Measurements from ENCODE around the gene MAML3.

MAML3 gene

DNA sequence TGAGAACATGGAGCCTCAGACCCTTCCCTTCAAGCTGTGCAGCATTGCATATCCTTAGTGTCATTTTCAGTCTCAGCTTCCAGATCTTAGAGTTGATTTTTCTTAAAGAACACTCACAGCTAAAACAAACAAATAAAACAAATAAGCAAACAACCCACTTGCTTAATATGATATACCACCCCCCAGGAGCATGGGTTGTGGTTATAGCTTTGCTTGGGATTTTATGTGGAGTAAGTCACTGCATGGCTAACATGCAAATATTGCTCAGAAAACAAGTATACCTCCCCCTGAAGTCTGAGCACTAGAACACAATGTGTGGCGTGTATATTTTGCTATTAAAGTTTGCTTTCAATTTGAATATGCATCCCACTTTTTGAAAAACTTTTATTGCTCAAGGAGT, 409.8 kb downstream of the MAML3 start:
- no peak for DNase-seq (ENCODE audit: low read depth)
- TF ChIP-seq, protein P1, sequence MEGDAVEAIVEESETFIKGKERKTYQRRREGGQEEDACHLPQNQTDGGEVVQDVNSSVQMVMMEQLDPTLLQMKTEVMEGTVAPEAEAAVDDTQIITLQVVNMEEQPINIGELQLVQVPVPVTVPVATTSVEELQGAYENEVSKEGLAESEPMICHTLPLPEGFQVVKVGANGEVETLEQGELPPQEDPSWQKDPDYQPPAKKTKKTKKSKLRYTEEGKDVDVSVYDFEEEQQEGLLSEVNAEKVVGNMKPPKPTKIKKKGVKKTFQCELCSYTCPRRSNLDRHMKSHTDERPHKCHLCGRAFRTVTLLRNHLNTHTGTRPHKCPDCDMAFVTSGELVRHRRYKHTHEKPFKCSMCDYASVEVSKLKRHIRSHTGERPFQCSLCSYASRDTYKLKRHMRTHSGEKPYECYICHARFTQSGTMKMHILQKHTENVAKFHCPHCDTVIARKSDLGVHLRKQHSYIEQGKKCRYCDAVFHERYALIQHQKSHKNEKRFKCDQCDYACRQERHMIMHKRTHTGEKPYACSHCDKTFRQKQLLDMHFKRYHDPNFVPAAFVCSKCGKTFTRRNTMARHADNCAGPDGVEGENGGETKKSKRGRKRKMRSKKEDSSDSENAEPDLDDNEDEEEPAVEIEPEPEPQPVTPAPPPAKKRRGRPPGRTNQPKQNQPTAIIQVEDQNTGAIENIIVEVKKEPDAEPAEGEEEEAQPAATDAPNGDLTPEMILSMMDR (IDR thresholded peaks at IDR 0.05; ENCODE audit: low read length, missing control alignments), result no peak
- H3K4me3 ChIP-seq (replicated peaks; ENCODE audit: low read depth, low read length), result no peak overlapping the region

DNA sequence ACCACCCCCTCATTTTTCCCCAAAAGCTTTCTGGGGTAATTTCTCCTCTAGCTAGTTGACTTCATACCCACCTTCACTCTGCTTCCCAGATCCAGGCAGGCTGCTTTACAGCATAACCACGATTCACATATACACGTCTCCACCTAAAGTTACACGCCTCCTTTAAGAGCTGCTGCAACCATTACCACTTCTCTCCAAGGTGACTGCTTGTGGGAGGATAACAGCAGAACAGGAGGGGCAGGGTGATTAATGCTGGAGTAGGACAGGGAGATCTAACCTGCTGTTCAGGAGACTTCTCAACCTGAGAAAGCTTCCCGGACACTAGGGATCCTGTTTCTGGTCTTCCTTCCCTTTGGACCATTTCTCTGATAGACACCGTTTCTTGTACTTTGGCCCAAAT, 411.0 kb downstream of the MAML3 start:
- TF ChIP-seq, protein P1 (IDR thresholded peaks at IDR 0.05; ENCODE audit: low read length, missing control alignments), result no peak
- no peak for DNase-seq (ENCODE audit: low read depth)
- H3K4me3 ChIP-seq (replicated peaks; ENCODE audit: low read depth, low read length), result no peak overlapping the region

DNA sequence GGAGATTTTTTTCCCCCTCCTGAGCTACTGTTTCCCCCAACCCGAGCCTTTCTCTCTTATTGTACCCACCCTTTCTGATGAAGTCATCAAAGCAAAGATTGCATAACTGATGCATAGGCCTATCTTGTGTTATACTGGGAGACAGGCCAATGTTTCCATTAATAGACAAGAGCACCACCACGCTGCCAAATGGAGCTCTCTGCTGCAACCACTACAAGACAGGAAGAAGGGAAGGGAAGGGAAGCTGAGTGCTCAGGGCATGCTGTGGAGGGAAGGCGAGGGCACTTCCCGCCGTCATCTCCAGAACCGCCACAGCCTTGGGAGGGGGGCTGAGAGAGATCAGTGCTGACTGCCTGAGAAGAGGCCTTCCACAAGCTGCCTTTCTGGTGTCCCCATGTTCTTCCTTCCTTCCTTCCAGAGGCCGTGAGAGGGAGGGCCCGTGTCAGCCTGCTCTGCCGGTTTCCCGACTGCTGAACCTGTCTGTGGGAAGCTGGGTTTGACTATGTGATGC, 413.4 kb downstream of the MAML3 start:
- TF ChIP-seq, protein P1 (IDR thresholded peaks at IDR 0.05; ENCODE audit: low read length, missing control alignments), result peak; percentile 48
- DNase-seq (ENCODE audit: low read depth), result peak; percentile 97
- peak overlapping the region; percentile 15 for H3K4me3 ChIP-seq (replicated peaks; ENCODE audit: low read depth, low read length)

DNA sequence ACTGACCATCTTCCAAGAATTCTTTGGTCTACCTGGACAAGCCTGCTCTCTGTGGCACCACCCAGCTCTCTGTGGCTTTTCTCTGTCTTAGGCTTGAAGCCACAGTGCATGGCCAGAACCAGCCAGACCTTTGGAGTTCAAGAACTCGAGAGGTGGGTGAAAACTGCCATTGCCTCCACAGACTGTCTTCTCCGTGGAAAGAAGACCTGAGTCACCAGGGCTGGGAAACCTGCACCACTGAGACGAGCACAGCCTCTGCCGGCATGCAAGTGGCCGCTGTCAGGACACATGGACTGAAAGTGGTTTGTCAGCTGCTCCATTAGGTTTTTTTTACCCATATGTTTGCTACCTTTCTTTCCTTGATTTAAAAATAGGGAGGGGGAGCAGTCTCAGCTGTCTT, 413.9 kb downstream of the MAML3 start:
- TF ChIP-seq, protein P1 (IDR thresholded peaks at IDR 0.05; ENCODE audit: low read length, missing control alignments), result no peak
- peak overlapping the region; percentile 15 for H3K4me3 ChIP-seq (replicated peaks; ENCODE audit: low read depth, low read length)
- DNase-seq (ENCODE audit: low read depth), result no peak

DNA sequence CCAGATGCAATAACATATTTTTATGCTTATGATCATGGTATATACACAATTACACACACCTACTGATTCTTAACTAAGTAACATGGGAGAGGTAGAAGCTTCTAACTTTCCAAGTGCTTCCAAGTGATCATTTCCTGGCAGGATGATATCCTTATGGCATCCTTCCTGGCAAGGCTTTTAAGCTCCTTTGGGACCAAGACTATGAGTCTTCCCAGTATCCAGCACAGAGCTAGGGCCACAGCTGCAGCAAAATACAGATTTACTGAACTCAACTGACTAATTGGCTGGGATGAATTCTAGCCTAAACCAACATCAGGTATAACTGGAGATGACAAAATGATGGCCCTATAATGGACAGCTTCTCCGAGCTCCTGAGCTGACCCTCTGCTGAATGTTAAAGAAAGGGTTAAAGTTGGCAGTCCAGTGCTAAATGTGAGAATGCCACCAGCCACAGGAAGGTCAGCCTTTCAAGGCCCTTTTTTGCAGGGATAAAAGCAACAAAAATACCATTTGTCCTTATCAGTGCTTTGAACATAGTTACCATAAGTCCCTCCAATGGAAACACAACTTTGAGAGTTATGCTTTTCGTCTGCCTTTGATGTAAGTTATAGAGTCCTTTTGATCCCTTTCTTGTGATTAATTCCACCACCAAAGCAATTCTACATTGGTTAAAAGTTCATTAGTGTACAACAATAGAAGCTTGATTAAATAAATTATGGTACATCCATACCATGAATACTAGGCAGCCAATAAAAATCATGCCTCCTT, 415.0 kb downstream of the MAML3 start:
- H3K4me3 ChIP-seq (replicated peaks; ENCODE audit: low read depth, low read length), result no peak overlapping the region
- TF ChIP-seq, protein P1 (IDR thresholded peaks at IDR 0.05; ENCODE audit: low read length, missing control alignments), result no peak
- no peak for DNase-seq (ENCODE audit: low read depth)

DNA sequence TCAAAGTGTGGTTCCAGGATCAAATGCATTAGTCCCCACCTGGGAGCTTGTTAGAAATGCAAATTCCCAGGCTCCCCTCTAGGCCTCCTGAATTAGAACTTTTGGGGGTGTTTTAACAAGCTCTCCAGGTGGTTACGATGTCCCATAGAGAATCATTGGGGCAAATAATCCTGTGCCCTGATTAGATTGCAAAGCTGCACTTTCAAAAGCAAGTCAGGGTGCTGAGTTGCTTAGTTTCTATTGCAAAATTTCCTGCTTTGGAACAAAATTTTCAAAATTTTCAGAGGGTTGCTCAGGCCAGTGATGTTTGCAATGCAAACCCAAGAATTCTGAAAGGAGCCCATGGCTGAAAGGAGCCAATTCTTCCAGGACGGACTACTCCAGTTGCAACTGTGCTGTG, 417.3 kb downstream of the MAML3 start:
- TF ChIP-seq, protein P1 (IDR thresholded peaks at IDR 0.05; ENCODE audit: low read length, missing control alignments), result no peak
- no peak overlapping the region for H3K4me3 ChIP-seq (replicated peaks; ENCODE audit: low read depth, low read length)
- peak; percentile 34 for DNase-seq (ENCODE audit: low read depth)

DNA sequence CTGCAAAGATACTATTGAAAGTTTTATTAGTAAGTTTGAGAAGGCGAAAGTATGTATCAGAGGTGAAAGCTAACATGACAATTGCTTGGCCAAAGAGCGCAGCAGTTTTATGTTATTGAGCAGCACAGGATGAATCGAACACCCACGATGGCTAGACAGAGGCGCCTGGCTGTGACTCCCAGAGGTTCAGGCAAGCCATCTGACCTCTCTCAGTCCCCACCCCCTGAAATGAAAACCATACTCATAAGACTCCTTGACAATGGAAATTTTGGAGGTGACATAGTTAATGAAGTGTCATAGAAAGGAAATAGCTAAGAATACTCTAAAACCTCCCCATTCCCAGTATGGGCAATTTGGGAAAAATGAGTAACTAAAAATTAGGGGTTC, 417.7 kb downstream of the MAML3 start:
- no peak overlapping the region for H3K4me3 ChIP-seq (replicated peaks; ENCODE audit: low read depth, low read length)
- DNase-seq (ENCODE audit: low read depth), result no peak
- TF ChIP-seq, protein P1 (IDR thresholded peaks at IDR 0.05; ENCODE audit: low read length, missing control alignments), result no peak
